Nucleus accumbens (tissue), 56 donors: ENCODE results near the gene DNAJC27.
A peak's percentile ranks its signal among the peaks of the same experiment; 100 is the strongest.
"Not testable (repeated sequence)": the region's sequence is repeated elsewhere in the genome, so short reads cannot be mapped to it uniquely, and the experiment has no call there.

Experiments
- DNase-seq, 56 donors: peaks; one replicate each; lab custom pipeline; 2025; lab: John Stamatoyannopoulos, UW

Gene DNAJC27

DNA sequence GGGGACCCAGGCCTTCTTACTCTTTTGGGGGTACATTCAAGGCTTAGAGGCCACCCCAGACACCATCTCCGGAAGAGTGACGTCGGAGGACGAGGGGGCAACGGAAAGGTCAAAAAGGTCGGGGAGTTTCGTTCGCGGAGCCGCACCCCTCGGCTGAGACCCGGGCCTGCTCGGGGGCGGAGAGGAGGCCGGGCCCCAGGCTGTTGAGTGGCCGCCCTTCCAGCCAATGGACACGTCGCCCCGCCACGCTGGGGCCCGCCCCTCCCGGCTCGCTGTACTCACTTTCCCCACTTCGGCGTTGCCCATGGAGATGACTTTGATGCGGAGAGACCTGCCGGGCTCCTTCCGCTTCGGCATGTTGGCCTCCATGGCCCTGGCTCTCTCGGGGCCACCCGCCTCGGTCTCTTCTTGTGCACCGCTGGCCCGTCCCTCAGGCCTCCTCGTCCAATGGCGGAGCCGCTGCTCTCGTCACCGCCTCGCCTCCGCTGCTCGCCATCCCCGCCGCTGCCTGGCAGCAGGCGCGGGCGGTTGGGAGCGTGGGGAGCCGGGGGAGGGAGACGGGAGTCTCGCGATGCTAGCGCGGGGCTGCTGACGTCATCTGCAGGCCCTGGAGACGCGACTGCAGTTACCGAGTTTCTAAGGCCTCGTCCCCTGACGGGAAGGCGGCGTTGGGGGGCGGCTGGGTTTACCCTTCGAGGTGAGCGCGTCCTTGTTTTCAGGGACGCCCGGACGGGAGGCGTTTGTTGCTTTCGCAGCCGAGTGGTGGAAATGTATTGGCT is at the start of gene DNAJC27:
Gene DNAJC27, minus strand, starts transcription at position 420 of the 779 bp plus-strand sequence. Its CDS starts 51 bp downstream, at position 369.
- peak; percentile 84 to 100 (median 98) for DNase-seq

DNA sequence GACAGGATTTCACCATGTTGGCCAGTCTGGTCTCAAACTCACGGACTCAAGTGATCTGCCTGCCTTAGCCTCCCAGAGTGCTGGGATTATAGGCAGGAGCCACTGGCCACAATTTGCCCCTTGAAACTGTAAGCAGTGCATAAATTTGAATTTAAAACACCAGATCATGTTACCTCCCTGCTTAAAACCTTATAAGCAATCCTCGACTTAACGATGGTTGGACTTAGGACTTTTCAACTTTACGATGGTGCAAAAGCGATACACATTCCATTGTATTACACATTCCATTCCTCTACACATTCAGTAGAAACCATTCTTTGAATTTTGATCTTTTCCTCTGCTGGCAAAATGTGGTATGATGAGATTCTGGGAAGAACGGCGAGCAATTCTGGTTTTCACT is 46.9 kb upstream of the DNAJC27 start:
- no peak for DNase-seq

GRCh38 chr2:25014631-25015030 is 42.9 kb upstream of the DNAJC27 start:
- DNase-seq, result no peak

DNA sequence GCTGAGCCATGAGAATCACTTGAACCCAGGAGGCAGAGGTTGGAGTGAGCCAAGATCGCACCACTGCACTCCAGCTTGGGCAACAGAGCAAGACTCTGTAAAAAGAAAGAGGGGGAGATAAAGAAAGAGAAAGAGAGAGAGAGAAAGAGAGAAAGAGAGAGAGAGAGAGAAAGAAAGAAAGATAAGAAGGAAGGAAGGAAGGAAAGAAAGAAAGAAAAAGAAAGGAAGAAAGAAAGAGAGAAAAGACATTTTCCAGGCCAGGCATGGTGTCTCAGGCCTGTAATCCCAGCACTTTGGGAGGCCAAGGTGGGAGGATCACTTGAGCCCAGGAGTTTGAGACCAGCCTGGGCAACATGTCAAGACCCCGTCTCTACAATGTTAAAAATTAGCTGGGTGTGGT is 39.6 kb upstream of the DNAJC27 start:
- DNase-seq, result not testable (repeated sequence)

DNA sequence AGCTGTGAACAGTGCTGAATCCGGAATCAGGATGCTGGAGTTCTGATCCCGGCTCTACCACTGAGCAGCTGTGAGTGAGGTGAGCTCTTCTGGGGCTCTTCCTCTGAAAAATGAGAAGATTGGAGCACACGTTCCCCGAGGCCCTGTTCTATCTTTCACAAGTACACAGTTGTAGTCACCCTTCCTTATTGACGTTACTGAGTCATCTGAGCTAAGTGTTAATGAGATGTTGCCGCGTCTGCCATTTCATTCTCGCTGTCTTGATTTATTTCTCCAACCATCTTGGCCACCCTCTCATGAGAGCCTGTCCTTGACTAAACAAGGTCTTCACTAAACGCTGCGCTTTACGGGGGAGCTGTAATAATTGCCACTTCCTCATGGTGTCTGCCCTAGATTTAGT is 38.2 kb upstream of the DNAJC27 start:
- DNase-seq, result no peak

DNA sequence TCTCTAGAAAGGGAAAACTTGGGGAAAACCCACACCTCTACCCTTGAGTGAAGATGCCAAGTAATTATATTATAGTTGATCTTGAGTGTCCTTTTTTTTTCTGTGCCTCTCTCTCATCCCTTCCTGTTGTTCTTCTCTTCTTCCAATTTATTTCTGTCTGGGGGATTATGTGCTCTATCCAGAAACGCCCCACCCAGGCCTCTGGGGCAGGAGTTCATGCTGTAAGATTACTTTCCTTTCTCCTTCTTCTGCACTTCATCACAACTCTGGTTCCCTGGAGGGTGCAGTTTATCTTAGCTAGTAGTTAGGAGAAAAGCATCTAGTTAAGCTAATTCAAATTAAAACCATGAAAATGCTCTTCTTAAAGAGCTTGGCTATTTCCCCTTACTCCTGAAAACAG is 30.3 kb upstream of the DNAJC27 start:
- no peak for DNase-seq

DNA sequence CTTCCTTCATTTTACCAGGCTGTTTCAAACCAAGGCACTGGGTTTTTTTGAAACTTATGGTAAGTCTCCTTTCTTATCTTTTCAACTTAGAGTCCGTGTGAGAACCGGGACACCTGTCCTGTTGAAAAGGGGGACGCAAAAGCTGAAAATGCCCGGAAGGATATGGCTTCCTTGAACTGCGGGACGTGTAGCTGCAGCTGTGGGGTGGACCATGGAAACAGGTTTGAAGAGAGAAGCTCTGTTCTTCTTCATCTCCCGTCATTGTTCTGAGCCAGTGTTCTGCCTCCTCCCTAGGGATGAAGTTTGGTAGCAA is 29.5 kb upstream of the DNAJC27 start:
- DNase-seq, result no peak

- DNase-seq, result peak in 29 of 56 donors; percentile 4 to 66 (median 20)
Measured at GRCh38 chr2:25000503-25001324, 29.0 kb upstream of the DNAJC27 start.

- no peak for DNase-seq
Measured at GRCh38 chr2:25000036-25000435, 28.3 kb upstream of the DNAJC27 start.

- not testable (repeated sequence) for DNase-seq
Measured at GRCh38 chr2:24999097-24999496, 27.3 kb upstream of the DNAJC27 start.

- no peak for DNase-seq
Measured at GRCh38 chr2:24994146-24994724, 22.5 kb upstream of the DNAJC27 start.

DNA sequence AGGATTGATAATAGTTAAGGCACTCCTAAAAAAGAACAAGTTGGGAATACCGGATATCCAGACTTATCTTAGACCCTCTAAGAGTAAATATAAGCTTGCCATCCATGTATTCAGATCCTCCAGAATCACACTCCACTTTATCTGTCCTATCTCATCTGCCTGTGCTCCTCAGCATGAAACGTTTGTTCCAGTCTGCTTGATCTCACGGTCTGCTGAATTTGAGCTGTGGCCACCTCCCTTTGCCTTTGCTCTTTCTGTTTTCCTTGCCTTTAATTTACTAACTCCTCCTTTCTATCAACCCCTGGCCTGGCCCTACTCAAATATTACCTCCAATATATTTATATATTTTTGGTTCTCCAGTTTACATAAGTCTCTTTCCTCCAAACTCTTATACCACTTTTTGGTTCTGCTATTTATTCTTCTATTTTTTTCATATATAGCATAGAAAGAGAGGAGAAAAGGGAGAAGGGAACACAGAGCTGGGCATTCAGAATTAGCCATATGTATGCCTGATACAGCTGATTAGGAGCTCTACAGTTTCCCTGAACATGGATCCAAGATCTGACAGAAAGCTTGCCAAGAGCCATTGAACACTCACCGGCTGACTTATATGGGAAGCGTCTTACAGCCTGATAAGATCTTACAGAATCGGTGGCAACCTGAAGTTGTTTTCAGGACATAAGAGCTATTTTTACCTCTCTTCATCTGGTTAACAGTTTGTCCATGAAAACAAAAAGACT is 21.8 kb upstream of the DNAJC27 start:
- no peak for DNase-seq

DNA sequence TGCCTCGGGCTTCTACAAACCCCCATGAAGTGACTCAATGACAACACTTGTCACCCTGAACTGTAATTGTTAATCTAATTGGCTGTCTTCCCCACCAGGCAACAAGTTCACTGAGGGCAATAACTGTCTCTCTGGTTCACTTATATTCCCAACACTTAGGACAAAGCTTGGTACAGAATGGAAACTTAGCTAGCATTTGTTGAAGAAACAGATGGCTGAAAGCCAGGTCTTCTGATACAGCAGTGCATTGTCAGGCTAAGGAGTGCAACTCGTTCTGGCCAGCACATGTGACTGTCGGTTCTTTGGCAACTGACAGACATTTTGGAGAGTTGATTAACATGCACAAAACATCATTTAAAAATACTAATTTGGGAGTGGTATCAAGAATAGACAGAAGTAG is 14.6 kb upstream of the DNAJC27 start:
- DNase-seq, result peak in 43 of 56 donors; percentile 5 to 77 (median 41)

DNA sequence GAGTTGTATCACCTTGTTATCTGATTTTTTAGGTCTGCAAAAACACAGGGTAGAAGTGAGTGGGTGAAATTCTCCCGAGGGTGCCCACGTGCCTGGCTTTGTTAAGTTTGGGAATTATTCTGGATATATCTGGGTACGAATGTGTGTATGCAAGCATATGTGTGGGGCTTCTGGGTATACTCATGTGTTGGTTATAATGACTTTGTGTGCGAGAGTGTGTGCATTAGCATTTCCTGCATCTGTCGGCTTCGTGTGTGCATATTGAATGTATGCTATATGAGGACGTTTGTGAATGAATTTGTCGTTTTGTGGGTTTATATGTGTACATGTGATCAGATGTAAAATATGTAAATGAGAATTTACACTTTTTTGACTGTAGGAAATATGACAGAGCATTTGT is 13.8 kb upstream of the DNAJC27 start:
- DNase-seq, result peak in 10 of 56 donors; percentile 3 to 59 (median 25)

DNA sequence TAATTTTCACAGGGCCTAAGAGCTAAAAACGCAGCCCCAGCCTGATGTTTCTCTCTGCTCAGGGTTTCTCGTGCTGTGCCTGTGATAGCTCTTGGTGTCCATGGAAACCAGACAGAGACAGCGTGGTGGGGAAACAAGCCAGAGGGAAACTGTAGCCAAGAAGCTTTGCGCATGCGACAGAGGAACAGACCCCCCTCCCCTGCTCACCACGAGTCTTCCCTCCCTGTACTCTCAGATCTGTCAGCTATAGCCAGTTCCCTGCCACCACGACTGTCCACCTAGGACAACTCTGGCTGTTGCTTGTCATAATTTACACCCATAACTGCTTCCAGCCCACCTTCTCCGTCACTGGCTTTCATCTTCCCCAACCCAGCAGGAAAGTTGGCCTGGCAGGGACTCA is 13.2 kb upstream of the DNAJC27 start:
- DNase-seq, result peak in 48 of 56 donors; percentile 17 to 88 (median 56)

- no peak for DNase-seq
Measured at GRCh38 chr2:24981411-24982136, 9.8 kb upstream of the DNAJC27 start.

DNA sequence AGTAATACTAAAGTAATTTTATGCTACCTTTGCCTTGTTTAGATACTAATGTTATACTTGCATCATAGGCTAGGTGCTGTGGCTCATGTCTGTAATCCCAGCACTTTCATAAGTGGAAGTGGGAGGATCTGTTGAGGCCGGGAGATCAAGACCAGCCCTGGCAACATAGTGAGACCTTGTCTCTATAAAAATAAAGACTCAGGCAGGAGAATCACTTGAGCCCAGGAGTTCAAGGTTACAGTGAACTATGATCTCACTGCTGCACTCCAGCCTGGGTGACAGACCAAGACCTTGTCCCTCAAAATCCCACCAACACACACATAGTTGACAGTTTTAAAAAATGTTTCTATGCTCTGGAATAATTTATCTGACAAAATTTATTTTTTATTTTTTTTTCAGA is 6.9 kb upstream of the DNAJC27 start:
- no peak for DNase-seq

DNA sequence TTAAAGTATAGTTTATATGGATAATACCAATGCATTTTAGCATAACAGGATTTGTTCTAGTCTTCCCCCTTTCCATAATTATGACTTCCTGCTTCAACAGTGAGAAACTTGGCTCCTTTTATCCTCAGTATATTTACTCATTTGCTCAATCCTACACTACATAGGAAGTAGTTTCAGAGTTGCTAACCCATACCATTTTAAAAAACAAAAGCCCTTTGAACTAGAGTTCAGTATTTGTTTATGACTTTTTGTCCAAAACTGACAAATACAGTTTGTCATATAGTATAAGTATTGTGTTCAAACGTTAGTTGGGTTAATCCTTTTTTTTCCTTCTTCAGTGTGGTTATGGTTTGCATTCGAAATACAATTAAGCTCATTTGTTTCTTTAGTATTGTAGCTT is 5.9 kb upstream of the DNAJC27 start:
- DNase-seq, result no peak

DNA sequence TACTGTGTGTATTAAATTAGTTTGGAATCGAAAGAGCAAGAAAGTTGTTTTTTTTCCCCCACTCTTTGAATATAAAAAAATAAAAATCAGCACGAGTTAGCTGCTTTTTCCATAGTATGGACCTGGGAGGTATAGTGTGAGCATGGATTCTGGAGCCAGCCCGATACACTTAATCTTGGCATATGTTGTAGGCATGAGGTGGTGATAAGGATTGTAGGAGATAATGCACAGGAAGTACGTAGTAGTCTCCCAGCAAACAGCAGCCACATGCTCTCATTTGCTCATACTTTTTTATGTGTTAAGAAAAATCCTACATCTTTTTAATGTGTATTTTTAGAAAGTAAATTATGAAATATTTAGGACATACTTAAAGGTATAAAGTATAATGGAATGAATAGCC is 2.1 kb upstream of the DNAJC27 start:
- no peak for DNase-seq
